ENCODE measurements around the gene EIF5A. TPM values are rescaled to one million over a fixed set of nuclear protein-coding genes. Genes with fewer than 3 reads are reported as not detected.

Gene EIF5A
- total and polyA plus RNA-seq, 9 of the 15 experiments (the other 6 are each of a cell fraction or from before 2014, with no cell fraction given): 22.9 to 1,163 (median 772) TPM

DNA sequence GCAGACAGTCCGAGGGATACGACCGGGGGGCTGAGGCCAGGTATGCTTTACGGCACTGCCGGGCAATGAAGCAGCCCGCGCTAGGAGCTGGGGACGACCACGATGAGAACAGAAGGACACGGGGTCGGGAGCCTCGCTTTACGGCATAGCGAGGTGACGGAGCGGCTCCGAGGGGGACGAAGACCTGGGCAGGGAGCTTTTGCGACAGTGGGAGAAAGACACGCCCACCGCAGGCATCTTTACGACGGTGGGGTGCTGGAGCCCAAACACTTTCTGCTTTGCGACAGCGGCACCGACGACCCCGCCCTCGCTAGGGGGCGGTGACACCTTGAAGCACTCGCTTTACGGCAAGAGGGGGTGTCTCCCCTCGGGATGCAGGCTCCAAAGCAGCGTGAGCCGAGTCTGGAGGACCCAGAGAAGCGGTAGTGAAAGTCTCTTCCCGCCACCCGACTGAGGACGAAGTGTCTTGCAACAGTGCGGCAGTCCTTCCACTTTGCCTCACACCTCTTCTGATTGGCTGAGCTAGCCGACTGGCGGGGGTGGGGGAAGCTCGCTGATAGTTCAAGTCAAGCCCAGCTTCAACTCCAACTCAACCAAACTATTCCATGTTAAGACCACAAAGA, 22.1 kb downstream of the EIF5A start (continued):
- TF ChIP-seq, protein P1, sequence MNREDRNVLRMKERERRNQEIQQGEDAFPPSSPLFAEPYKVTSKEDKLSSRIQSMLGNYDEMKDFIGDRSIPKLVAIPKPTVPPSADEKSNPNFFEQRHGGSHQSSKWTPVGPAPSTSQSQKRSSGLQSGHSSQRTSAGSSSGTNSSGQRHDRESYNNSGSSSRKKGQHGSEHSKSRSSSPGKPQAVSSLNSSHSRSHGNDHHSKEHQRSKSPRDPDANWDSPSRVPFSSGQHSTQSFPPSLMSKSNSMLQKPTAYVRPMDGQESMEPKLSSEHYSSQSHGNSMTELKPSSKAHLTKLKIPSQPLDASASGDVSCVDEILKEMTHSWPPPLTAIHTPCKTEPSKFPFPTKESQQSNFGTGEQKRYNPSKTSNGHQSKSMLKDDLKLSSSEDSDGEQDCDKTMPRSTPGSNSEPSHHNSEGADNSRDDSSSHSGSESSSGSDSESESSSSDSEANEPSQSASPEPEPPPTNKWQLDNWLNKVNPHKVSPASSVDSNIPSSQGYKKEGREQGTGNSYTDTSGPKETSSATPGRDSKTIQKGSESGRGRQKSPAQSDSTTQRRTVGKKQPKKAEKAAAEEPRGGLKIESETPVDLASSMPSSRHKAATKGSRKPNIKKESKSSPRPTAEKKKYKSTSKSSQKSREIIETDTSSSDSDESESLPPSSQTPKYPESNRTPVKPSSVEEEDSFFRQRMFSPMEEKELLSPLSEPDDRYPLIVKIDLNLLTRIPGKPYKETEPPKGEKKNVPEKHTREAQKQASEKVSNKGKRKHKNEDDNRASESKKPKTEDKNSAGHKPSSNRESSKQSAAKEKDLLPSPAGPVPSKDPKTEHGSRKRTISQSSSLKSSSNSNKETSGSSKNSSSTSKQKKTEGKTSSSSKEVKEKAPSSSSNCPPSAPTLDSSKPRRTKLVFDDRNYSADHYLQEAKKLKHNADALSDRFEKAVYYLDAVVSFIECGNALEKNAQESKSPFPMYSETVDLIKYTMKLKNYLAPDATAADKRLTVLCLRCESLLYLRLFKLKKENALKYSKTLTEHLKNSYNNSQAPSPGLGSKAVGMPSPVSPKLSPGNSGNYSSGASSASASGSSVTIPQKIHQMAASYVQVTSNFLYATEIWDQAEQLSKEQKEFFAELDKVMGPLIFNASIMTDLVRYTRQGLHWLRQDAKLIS (CRISPR knock-in tag; IDR thresholded peaks at IDR 0.05): no peak
- TF ChIP-seq ZNF431 (CRISPR knock-in tag; IDR thresholded peaks at IDR 0.05) (no peak), HCFC1 (IDR thresholded peaks at IDR 0.05; ENCODE audit: low read depth, low read length) (peak; percentile 51; the same call in 1 of the 2 replicates), KDM2B (CRISPR knock-in tag; IDR thresholded peaks at IDR 0.05) (no peak), HSF4 (CRISPR knock-in tag; IDR thresholded peaks at IDR 0.05; ENCODE audit: borderline replicate concordance) (no peak), HDAC1 (IDR thresholded peaks at IDR 0.05) (0 out of 4 replicates have a peak, but pooled peaks of 1 of the 2 experiments have one; percentile 51), ZNF717 (CRISPR knock-in tag; IDR thresholded peaks at IDR 0.05) (no peak), FOXA1 (IDR thresholded peaks at IDR 0.05; ENCODE audit: borderline replicate concordance) (no peak), NFE2L1 (tag; IDR thresholded peaks at IDR 0.05; ENCODE audit: borderline replicate concordance, low read depth) (no peak), ETV1 (tag; conservative IDR thresholded peaks at IDR 0.05; ENCODE audit: low read depth) (no peak), ZNF165 (CRISPR knock-in tag; IDR thresholded peaks at IDR 0.05; ENCODE audit: borderline replicate concordance) (no peak), ZNF584 (CRISPR knock-in tag; IDR thresholded peaks at IDR 0.05; ENCODE audit: low read depth) (no peak), NFIC (IDR thresholded peaks at IDR 0.05) (no peak), ZNF644 (tag; IDR thresholded peaks at IDR 0.05; ENCODE audit: low read depth) (no peak), RFX5 (IDR thresholded peaks at IDR 0.05; ENCODE audit: low read depth, low read length) (no peak), TBP (optimal IDR thresholded peaks at IDR 0.05; ENCODE audit: low read depth, low read length) (peak; percentile 4), POLR2AphosphoS5 (IDR thresholded peaks at IDR 0.05; ENCODE audit: control insufficient read depth, insufficient read depth, low read depth, low read length) (no peak), HOXB6 (CRISPR knock-in tag; IDR thresholded peaks at IDR 0.05; ENCODE audit: borderline replicate concordance) (no peak)
- TF ChIP-seq, protein P2, sequence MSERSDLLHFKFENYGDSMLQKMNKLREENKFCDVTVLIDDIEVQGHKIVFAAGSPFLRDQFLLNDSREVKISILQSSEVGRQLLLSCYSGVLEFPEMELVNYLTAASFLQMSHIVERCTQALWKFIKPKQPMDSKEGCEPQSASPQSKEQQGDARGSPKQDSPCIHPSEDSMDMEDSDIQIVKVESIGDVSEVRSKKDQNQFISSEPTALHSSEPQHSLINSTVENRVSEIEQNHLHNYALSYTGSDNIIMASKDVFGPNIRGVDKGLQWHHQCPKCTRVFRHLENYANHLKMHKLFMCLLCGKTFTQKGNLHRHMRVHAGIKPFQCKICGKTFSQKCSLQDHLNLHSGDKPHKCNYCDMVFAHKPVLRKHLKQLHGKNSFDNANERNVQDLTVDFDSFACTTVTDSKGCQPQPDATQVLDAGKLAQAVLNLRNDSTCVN (CRISPR knock-in tag; IDR thresholded peaks at IDR 0.05): no peak
- TF ChIP-seq, protein P3, sequence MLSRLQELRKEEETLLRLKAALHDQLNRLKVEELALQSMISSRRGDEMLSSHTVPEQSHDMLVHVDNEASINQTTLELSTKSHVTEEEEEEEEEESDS (CRISPR knock-in tag; IDR thresholded peaks at IDR 0.05): no peak
- TF ChIP-seq, protein P4, sequence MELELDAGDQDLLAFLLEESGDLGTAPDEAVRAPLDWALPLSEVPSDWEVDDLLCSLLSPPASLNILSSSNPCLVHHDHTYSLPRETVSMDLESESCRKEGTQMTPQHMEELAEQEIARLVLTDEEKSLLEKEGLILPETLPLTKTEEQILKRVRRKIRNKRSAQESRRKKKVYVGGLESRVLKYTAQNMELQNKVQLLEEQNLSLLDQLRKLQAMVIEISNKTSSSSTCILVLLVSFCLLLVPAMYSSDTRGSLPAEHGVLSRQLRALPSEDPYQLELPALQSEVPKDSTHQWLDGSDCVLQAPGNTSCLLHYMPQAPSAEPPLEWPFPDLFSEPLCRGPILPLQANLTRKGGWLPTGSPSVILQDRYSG (tag; conservative IDR thresholded peaks at IDR 0.05; ENCODE audit: low read depth): no peak
